HT-29 (cell line): Measurements from ENCODE around the gene TUBB1. TPM values are rescaled to one million over a fixed set of nuclear protein-coding genes. Genes with fewer than 3 reads are reported as not detected.

Experiments used
- DNase-seq: peaks from one replicate; pipeline ENCODE4 v3.0.0-alpha.2; 2015; ENCODE audit warnings: low spot score
- total RNA-seq: library from RNA; depleted of rRNA; stranded (reverse); fragments of >200 nt; shearing (Covaris generic); gene quantifications from 2 replicates; pipeline ENCODE4 v1.2.3, GENCODE V29; 2014

Gene TUBB1
- total RNA-seq, 1 experiment from 2014 or later = 0.13 TPM

- DNase-seq = no peak
These were observed 412 bp upstream of the TUBB1 start for GRCh38 chr20:59018817-59019216.

DNA sequence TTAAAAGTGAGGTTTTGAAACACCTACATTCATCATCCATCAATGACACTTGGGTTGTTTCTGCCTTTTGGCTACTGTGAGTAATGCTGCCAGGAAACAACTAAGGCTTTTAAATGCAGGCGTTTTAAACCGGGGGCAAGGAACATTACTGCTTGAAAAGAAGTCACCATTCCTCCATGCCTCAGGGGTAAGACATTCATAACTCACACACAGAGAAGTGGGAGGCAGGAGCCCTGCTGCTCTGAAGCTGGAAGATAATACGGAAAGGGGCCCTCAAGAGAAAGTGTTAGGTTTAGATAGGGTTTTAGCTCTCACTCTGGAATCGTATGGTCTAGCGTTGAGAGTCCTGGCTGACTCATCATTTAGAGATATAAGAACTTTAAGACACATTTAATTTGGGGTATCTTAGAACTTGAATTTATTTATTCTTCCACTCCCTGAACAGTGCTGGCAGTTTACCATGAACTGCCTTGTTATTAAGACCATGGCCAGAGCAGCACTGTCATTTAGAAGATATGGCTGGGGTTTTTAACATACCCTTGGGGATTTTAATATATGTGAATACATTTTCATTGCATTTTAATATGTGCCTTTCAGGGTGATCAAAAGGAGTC, 1.8 kb downstream of the TUBB1 start:
- no peak for DNase-seq

DNA sequence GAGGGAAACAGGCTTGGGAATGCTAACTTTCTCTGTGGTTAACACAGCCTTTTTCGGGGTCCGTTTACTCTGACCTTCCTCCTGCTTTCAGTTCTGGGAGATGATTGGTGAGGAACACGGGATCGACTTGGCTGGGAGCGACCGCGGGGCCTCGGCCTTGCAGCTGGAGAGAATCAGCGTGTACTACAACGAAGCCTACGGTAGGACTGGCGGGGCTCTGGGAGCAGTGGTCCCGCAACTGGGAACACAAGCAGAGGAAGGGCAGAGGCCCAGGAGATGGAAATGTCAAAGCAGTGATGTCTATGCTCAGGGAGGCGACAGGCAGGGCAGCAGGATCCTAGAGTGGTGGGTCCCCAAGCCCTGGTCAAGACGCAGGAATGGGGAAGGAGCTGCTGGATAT, 3.5 kb downstream of the TUBB1 start:
- DNase-seq = no peak

DNA sequence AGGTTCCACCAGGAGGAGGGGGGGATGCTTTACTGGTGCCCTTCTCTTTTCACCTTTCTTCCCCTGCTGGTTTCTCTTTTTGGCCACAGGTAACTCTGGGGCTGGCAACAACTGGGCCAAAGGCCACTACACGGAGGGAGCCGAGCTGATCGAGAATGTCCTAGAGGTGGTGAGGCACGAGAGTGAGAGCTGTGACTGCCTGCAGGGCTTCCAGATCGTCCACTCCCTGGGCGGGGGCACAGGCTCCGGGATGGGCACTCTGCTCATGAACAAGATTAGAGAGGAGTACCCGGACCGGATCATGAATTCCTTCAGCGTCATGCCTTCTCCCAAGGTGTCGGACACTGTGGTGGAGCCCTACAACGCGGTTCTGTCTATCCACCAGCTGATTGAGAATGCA, 4.4 kb downstream of the TUBB1 start:
- DNase-seq = no peak

GRCh38 chr20:59024111-59024530, 4.9 kb downstream of the TUBB1 start:
- no peak for DNase-seq

DNA sequence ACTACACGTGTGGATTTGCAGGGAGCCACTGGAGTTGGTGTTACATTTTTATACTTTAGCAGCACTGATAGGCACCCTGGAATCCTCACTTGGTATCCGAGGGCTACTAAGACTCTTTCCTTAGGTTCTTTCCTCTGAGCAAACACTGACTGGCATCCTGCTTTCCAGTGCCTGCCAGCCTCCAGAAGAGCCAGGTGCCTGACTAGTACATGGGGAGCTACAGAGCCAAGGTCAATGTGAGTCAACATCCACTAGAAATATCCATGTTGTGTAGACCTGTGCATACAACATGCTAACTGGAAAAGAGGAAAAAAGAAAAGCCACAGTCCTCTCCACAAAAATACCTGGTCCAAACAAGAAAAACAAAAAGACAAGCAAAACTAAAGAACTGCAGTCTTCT, 5.9 kb downstream of the TUBB1 start:
- no peak for DNase-seq

- DNase-seq = no peak
These were observed 6.3 kb downstream of the TUBB1 start for GRCh38 chr20:59025511-59025910.

DNA sequence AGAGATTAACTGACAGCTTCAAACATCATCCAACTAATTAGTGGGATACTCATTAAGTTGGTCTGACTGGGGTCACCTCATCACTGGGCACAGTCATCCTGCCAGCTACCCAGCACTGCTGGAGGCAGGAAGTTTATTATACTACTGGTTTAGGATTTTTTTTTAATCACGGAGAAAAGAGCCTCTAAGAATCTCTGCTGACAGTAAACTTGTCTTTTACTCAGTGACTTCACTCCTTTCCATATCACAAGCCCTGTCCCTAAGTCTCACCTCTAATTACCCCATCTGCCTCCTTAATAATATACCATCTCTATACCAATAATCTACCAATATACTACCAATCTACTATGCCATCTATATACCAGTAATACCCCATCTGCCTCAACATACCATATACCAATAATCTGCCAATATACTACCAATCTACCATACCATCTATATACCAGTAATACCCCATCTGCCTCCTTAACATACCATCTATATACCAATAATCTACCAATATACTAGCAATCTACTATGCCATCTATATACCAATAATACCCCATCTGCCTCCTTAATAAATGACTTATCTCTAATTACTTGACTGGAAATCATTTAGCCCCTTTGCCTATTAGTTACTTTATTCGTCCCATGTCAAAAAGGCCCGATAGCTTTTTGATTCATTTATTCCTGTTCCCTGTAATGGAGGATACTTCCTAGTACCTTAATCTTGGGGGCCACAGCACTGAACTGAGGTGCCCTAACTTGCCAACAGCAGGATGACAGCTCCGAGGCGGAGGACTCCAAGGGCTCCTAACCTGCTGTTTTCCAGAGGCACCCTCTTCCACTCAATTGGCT, 7.9 kb downstream of the TUBB1 start:
- DNase-seq = no peak

DNA sequence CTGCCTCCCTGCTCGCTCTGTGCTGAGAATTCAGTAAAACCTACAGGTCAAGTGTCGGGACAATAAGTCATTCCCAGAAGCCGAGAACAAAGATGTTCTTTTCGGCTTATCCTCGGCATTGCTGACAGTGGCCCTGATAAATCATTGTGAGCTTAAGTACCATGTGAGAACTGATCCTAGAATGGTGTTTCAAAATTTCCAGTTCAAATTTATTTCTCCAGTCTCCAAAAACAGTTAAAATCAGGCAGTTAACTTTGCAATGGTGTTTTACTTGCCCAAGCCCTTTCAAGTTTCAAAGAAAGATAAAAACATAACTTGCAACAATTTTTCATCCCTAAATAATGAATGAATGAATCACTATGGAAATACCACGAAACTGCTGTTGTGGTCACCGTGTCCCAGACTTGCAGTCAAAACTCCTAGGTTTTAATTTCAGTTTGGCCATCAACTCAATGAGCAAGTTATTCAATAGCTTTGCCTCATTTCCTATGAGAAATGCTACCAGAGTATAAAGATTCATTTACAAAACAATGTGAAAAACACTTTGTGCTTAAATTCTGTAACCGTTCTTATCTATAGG, 8.6 kb downstream of the TUBB1 start:
- no peak for DNase-seq

DNA sequence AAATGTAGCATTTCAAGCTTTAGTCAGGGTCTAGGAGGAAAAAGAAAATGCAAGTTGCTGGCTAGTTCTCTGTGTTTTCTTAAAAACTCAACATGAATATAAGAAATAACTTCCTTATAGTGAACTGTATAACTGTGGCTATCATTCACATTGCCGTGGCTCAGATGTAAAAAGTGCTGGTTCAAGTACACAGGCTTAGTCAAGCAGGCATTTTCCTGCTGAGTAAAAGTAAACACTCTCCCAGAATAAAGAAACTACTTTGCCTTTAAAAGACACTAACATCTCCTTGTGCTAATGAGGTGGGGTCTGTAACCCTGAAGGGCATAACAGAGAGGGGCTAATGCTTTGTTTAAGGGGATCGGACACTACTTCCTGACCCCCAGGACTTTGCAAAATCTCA, 9.6 kb downstream of the TUBB1 start:
- no peak for DNase-seq

GRCh38 chr20:59030911-59031563, 11.8 kb downstream of the TUBB1 start:
- no peak for DNase-seq

- peak; percentile 51 for DNase-seq
These were observed 12.4 kb downstream of the TUBB1 start for GRCh38 chr20:59031564-59032022.

GRCh38 chr20:59032023-59032712, 12.9 kb downstream of the TUBB1 start, which contains the start of gene ATP5F1E:
ATP5F1E (minus strand) TSS chr20:59032335; CDS start chr20:59032251, 84 bp downstream.
- DNase-seq = peak; percentile 99

GRCh38 chr20:59032713-59033059, 13.5 kb downstream of the TUBB1 start:
- no peak for DNase-seq

- no peak for DNase-seq
These were observed 13.9 kb downstream of the TUBB1 start for GRCh38 chr20:59033093-59033492.

DNA sequence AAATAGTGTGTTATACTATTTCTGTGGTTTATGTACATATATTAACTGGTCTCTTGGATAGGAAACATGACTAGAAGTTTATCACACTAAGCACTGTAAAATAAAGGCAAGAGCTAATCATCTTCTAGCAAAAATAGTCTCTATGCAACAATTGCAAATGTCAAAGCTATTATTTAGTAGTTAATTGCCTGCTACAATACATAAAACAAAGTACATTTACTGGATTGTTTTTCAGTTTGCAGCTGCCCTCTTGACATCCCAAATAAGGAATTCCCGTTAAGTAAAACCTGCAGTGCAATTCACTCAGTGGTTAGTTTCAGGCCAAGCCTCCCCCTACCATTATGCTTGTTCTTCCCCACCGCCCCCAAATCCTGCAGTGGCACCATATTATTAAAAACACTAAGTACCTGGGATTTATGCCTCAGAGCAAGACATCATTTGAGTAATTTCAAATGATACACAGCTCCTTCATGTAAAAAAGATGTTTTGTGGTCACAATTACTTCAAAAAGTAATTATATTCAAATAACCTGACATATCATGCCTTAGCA, 14.5 kb downstream of the TUBB1 start:
- no peak for DNase-seq

DNA sequence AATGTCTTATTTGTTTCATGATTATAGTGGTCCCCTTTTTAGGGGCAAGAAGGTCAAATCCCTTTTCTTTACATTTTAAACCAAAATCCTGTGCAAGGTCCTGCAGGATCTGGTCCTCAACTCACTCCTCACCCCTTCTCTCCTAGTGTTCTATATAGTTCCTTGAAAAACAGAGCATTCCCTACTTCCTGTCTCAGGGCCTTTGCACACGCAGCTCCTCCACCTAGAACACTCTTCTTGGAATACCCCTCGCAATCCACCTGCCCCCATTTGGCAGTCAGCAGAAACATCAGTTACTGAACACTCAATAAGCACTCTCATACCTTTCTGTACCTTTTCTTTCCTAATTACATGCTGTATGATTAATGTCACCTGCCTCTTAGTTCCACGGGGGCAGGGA, 16.2 kb downstream of the TUBB1 start:
- no peak for DNase-seq

GRCh38 chr20:59037386-59037785, 18.2 kb downstream of the TUBB1 start:
- no peak for DNase-seq

- DNase-seq = no peak
These were observed 20.0 kb downstream of the TUBB1 start for GRCh38 chr20:59039233-59039632.

DNA sequence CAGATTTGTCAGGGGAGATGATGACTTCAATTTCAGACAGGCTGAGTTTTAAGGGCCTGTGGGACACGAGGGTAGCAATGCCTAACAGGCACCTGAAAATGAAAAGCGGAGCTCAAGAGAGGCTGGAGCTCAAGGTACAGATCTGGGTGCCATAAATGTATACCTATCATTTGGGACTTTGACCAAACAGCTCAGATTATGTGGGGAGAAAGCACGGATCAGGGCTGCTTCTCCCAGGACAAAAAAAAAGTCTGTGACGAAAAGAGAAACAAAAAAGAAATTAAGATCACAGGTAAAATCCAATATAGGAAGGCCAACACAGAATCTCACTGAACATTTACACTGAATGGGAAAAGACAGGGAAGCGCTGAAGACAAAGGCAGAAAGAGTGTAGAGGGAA, 21.4 kb downstream of the TUBB1 start:
- no peak for DNase-seq

GRCh38 chr20:59041487-59041886, 22.3 kb downstream of the TUBB1 start:
- peak; percentile 37 for DNase-seq
